ENCODE measurements around the gene CFLAR. TPM values are rescaled to one million over a fixed set of nuclear protein-coding genes. Genes with fewer than 3 reads are reported as not detected.
A peak's percentile ranks its signal among the peaks of the same experiment; 100 is the strongest.
"Not testable (repeated sequence)": the region's sequence is repeated elsewhere in the genome, so short reads cannot be mapped to it uniquely, and the experiment has no call there.

The CFLAR gene
- total RNA-seq, 1 donor from 2014 or later: 103 TPM

DNA sequence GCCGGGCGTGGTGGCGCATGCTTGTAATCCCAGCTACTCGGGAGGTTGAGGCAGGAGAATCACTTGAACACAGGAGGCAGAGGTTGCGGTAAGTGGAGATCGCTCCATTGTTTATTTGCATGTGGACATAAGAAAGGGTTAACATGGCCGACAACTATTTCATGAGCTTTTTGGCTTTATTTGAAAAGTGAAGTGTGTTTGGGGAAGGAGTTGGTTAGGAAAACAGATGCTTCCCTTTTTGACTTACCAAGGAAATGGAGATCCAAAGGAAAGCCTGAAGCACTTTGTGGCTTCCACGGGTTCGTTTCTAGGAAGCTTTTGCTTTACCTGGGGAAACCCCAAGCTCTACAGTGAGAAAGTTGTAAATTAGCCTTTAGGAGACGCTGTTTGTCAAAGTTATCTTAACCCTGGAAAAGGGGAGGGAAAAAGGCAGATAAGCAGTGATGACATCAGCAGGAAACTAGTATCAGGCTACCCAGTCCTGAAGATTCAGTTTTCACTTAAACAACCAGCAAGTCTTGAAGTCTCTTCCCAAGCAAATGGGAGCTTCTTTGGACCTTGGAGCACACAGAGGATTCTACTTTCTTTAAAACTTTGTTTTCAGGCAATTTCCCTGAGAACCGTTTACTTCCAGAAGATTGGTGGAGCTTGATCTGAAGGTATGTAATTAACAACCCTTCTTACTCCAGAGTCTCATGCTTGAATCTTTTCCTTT lies 66.8 kb downstream of the CFLAR start, which contains the start of gene CASP10:
CASP10 (plus strand) TSS at position 492 of the 715 bp plus-strand sequence. CDS start 2,637 bp downstream, outside the sequence.
- peak within 1 kb of the TSS; percentile 69 for H3K4me3 ChIP-seq (ENCODE audit: low read depth, low read length)
- peak; percentile 89 for DNase-seq (ENCODE audit: low read depth)
- TF ChIP-seq, protein P1, sequence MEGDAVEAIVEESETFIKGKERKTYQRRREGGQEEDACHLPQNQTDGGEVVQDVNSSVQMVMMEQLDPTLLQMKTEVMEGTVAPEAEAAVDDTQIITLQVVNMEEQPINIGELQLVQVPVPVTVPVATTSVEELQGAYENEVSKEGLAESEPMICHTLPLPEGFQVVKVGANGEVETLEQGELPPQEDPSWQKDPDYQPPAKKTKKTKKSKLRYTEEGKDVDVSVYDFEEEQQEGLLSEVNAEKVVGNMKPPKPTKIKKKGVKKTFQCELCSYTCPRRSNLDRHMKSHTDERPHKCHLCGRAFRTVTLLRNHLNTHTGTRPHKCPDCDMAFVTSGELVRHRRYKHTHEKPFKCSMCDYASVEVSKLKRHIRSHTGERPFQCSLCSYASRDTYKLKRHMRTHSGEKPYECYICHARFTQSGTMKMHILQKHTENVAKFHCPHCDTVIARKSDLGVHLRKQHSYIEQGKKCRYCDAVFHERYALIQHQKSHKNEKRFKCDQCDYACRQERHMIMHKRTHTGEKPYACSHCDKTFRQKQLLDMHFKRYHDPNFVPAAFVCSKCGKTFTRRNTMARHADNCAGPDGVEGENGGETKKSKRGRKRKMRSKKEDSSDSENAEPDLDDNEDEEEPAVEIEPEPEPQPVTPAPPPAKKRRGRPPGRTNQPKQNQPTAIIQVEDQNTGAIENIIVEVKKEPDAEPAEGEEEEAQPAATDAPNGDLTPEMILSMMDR (conservative IDR thresholded peaks at IDR 0.05; ENCODE audit: low read depth, low read length): peak; percentile 70

DNA sequence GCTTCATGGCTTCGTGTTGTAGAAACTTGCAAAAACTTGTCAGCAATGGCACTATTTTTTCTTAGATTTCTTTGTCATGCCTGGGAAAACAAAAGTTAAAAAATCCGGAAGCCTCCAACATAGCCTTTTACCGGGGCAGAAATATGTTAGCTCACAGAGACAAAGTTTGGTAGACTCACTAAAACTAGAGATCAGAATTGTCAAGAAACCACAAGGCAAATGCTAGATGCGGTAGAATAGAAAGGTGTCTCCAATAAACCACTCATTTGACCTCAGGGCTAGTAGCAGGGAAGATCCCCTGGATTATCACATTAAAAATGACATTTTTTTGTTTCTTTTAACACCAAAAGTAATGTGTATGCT lies 67.4 kb downstream of the CFLAR start:
- TF ChIP-seq, protein P1 (conservative IDR thresholded peaks at IDR 0.05; ENCODE audit: low read depth, low read length): no peak
- H3K4me3 ChIP-seq (ENCODE audit: low read depth, low read length): peak overlapping the region; percentile 69
- DNase-seq (ENCODE audit: low read depth): no peak

DNA sequence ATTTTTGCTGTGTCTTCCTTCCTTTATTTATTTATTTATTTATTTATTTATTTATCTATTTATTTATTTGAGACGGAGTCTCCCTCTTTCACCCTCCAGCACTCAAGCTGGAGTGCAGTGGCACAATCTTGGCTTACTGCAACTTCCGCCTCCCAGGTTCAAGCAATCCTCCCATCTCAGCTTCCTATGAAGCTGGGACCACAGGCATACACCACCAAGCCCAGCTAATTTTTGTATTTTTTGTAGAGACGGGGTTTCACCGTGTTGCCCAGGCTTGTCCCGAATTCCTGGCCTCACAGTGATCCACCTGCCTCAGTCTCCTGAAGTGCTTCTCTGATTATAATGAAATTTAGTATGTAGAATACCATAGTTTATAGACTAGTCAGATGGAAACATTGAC lies 67.9 kb downstream of the CFLAR start:
- H3K4me3 ChIP-seq (ENCODE audit: low read depth, low read length): peak overlapping the region; percentile 69
- not testable (repeated sequence) for DNase-seq (ENCODE audit: low read depth)

DNA sequence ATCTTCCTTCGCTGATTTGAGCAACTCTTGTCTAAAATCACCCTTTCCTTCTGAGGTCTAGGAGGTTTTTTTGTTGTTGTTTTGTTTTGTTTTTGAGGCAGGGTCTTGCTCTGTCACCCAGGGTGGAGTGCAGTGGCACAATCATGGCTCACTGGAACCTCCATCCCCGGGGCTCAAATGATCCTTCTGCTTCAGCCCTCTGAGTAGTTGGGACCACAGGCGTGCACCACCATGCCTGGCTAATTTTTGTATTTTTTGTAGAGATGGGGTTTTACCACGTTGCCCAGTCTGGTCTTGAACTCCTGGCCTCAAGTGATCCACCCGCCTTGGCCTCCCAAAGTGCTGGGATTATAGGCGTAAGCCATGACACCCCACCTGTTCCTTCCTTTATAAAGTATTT lies 68.3 kb downstream of the CFLAR start:
- peak overlapping the region; percentile 69 for H3K4me3 ChIP-seq (ENCODE audit: low read depth, low read length)

DNA sequence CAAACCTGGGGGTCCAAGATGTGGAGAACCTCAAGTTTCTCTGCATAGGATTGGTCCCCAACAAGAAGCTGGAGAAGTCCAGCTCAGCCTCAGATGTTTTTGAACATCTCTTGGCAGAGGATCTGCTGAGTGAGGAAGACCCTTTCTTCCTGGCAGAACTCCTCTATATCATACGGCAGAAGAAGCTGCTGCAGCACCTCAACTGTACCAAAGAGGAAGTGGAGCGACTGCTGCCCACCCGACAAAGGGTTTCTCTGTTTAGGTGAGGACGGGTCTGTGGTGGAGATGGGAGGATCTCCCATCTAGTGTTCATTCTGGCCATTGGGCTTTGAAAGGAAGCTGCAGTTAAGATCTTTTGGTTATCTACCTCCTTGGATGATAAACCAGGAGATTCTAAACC lies 69.9 kb downstream of the CFLAR start:
- no peak for DNase-seq (ENCODE audit: low read depth)
- TF ChIP-seq, protein P1 (conservative IDR thresholded peaks at IDR 0.05; ENCODE audit: low read depth, low read length): no peak
- H3K4me3 ChIP-seq (ENCODE audit: low read depth, low read length): no peak overlapping the region

More for the DNA sequence above, 68.3 kb downstream of the CFLAR start:
- not testable (repeated sequence) for DNase-seq (ENCODE audit: low read depth)

DNA sequence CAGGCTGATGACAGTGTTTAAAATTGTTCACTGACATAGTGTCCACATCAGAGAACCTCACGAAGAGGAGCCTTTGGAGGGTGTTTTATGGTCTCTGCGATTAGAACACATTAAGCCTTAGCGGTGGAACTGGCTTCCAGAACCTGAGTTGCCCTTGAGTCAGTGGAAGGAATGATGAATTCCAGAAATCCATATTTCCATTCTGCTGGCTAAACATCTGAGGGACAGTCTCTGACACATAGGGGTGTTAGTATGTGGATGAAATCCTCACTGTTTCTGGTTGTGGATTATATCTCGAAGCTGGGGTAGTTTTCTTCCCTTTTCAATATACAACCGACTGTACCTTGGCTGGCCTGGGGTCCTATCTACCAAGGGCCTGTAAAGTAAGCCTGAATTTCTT lies 71.0 kb downstream of the CFLAR start:
- H3K4me3 ChIP-seq (ENCODE audit: low read depth, low read length): no peak overlapping the region
- DNase-seq (ENCODE audit: low read depth): no peak
- TF ChIP-seq, protein P1 (conservative IDR thresholded peaks at IDR 0.05; ENCODE audit: low read depth, low read length): no peak

DNA sequence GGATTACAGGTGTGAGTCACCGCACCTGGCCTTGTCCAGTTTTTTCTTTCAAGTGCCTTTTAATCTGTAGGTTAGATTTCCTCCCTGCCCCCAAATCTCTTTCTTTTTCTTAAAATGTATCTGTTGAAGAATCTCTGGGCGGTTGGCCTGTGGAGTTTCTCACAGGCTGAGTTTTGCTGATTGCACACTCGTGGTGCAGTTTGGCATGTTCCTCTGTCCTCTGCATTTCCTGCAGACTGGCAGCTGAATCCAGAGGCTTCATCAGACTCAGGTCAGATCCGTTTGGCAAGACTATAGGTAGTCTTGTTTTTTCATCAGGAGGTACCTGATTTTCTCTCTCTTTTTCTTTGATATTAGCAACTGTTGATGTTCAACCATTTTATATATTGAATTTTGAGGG lies 72.5 kb downstream of the CFLAR start:
- DNase-seq (ENCODE audit: low read depth): no peak
- TF ChIP-seq, protein P1 (conservative IDR thresholded peaks at IDR 0.05; ENCODE audit: low read depth, low read length): no peak
- no peak overlapping the region for H3K4me3 ChIP-seq (ENCODE audit: low read depth, low read length)

DNA sequence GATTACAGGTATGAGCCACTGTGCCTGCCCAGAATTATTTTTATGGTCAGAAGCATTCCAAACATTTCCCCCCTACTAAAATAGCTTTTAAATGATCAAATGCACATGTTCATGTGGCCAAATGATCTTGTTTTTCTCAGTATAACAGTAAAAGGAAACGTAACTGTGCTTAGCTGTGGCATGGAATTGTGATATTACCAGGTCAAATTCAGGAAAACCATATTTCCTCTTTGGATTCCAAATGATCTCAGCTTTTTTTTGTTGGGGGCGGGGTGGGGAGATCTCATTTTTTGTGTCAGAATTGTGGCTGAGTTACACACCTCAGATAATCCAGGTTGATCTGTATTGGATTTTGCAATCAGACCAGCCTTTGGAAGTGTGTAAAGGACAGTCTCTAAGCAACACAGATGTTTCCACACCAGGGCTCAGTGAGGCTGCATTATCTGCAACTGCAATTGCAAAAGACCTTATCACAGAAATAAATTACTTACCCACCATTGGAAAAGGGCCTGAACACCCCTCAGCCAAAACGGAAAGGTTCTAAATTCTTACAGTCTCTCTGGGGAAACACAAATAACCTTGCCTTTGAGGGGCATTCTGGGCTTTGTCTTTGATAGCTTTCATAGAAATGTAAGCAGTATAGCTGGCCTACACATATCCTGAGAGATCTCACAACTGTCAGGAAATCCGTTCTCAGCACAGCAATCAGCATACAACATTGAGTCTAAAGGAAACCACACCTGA lies 75.3 kb downstream of the CFLAR start:
- H3K4me3 ChIP-seq (ENCODE audit: low read depth, low read length): no peak overlapping the region
- TF ChIP-seq, protein P1 (conservative IDR thresholded peaks at IDR 0.05; ENCODE audit: low read depth, low read length): no peak
- no peak for DNase-seq (ENCODE audit: low read depth)
